GM23338 (cell line): ENCODE results near the gene TRPC4. TPM values are rescaled to one million over a fixed set of nuclear protein-coding genes. Genes with fewer than 3 reads are reported as not detected.
"Not testable (repeated sequence)": the region's sequence is repeated elsewhere in the genome, so short reads cannot be mapped to it uniquely, and the experiment has no call there.

Experiments used
- ATAC-seq: fragments of 200-7000 bp; cut with Tn5 transposase; 3 replicates; pipeline ENCODE4 v1.9.1; 2020
- DNase-seq: peaks from one replicate; pipeline ENCODE4 v3.0.0-alpha.2; 2015; ENCODE audit warnings: low spot score
- H2AFZ ChIP-seq: fragments of 200-600 bp; sonication (generic); 2 replicates; pipeline ENCODE4 v1.8.0; 2016; ENCODE audit warnings: antibody characterized with exemption, mild to moderate bottlenecking, moderate library complexity
- H3F3A ChIP-seq: fragments of 200-600 bp; sonication (generic); replicated peaks from 2 replicates; pipeline ENCODE4 v1.8.0; 2017; ENCODE audit warnings: antibody characterized with exemption, mixed run types, low read depth
- H3K27ac ChIP-seq: fragments of 200-600 bp; sonication (generic); 2 replicates; pipeline ENCODE4 v1.6.1; 2016; ENCODE audit warnings: low read depth
- H3K27me3 ChIP-seq: fragments of 200-600 bp; sonication (generic); 2 replicates; pipeline ENCODE4 v1.8.0; 2016; ENCODE audit warnings: mild to moderate bottlenecking, mixed run types, moderate library complexity; ENCODE audit not compliant: insufficient read depth
- H3K36me3 ChIP-seq: fragments of 200-600 bp; sonication (generic); 2 replicates; pipeline ENCODE4 v1.8.0; 2016; ENCODE audit warnings: mild to moderate bottlenecking; ENCODE audit not compliant: insufficient read depth
- H3K4me1 ChIP-seq: fragments of 200-600 bp; sonication (generic); 2 replicates; pipeline ENCODE4 v1.8.0; 2016; ENCODE audit warnings: mild to moderate bottlenecking, moderate library complexity; ENCODE audit not compliant: insufficient read depth
- H3K4me2 ChIP-seq: fragments of 200-600 bp; sonication (generic); 2 replicates; pipeline ENCODE4 v1.7.1; 2017; ENCODE audit warnings: mixed run types
- H3K4me3 ChIP-seq: fragments of 200-600 bp; sonication (generic); 2 replicates; pipeline ENCODE4 v1.6.1; 2016; ENCODE audit warnings: mixed run types
- H3K79me2 ChIP-seq: fragments of 200-600 bp; sonication (generic); replicated peaks from 2 replicates; pipeline ENCODE4 v1.8.0; 2017; ENCODE audit warnings: mild to moderate bottlenecking; ENCODE audit not compliant: insufficient read depth
- H3K9me2 ChIP-seq: fragments of 200-600 bp; sonication (generic); 2 replicates; pipeline ENCODE4 v1.8.0; 2017; ENCODE audit not compliant: insufficient read depth
- H4K20me1 ChIP-seq: fragments of 200-600 bp; sonication (generic); replicated peaks from 2 replicates; pipeline ENCODE4 v1.8.0; 2017; ENCODE audit warnings: mild to moderate bottlenecking; ENCODE audit not compliant: insufficient read depth
- H3K27ac Mint-ChIP-seq: 2 replicates; pipeline ENCODE4 v1.8.0; 2020; ENCODE audit warnings: inconsistent platforms, mild to moderate bottlenecking, moderate library complexity, mixed read lengths
- H3K27me3 Mint-ChIP-seq: 3 replicates; pipeline ENCODE4 v1.8.0; 2022; ENCODE audit warnings: low read depth, mild to moderate bottlenecking, moderate library complexity, mixed read lengths, inconsistent platforms; ENCODE audit not compliant: insufficient read depth, poor library complexity
- H3K36me3 Mint-ChIP-seq: 3 replicates; pipeline ENCODE4 v1.8.0; 2021; ENCODE audit warnings: low read depth, mild to moderate bottlenecking, inconsistent platforms, moderate library complexity, mixed read lengths
- H3K4me1 Mint-ChIP-seq: 3 replicates; pipeline ENCODE4 v1.8.0; 2020; ENCODE audit warnings: mild to moderate bottlenecking, inconsistent platforms, mixed read lengths
- H3K4me3 Mint-ChIP-seq: 3 replicates; pipeline ENCODE4 v1.8.0; 2021; ENCODE audit warnings: moderate library complexity, mild to moderate bottlenecking, inconsistent platforms, mixed read lengths
- H3K9me3 Mint-ChIP-seq: 3 replicates; pipeline ENCODE4 v1.8.0; 2020; ENCODE audit warnings: moderate library complexity, mild to moderate bottlenecking, inconsistent platforms, mixed read lengths
- CREB1 ChIP-seq: fragments of 250-450 bp; sonication (Bioruptor Pico); IDR thresholded peaks from 2 replicates; pipeline ENCODE4 v1.5.0; 2020; ENCODE audit warnings: low read depth, mild to moderate bottlenecking, moderate library complexity
- JUNB ChIP-seq: IDR thresholded peaks from one replicate; pipeline ENCODE4 v1.6.1; 2016; ENCODE audit warnings: antibody characterized with exemption; ENCODE audit not compliant: unreplicated experiment
- NANOG ChIP-seq: IDR thresholded peaks from 2 replicates; pipeline ENCODE4 v1.6.1; 2016; ENCODE audit warnings: antibody characterized with exemption, borderline replicate concordance
- POLR2AphosphoS5 ChIP-seq: IDR thresholded peaks from 2 replicates; pipeline ENCODE4 v1.6.1; 2016; ENCODE audit warnings: antibody characterized with exemption, low read depth
- STAT1 ChIP-seq: IDR thresholded peaks from one replicate; pipeline ENCODE4 v1.6.1; 2016; ENCODE audit warnings: antibody characterized with exemption; ENCODE audit not compliant: unreplicated experiment
- ZNF114 ChIP-seq: fragments of 250-450 bp; sonication (Bioruptor Pico); IDR thresholded peaks from 2 replicates; pipeline ENCODE4 v1.5.0; 2020; ENCODE audit warnings: mild to moderate bottlenecking, moderate library complexity
- polyA plus RNA-seq: library from polyadenylated mRNA; unstranded; fragments of >200 nt; fragmentation: Nextera tagmentation; extraction: Ambion mirVana; gene quantifications from 2 replicates; pipeline ENCODE4 v1.2.1, GENCODE V29; 2016
- total RNA-seq: library from RNA; depleted of rRNA; stranded (reverse); fragments of >200 nt; shearing (Covaris generic); gene quantifications from 2 replicates; pipeline ENCODE4 v1.2.3, GENCODE V29; 2014
- TF ChIP-seq, protein P1 (sequence below): IDR thresholded peaks from 2 replicates; pipeline ENCODE4 v1.6.1; 2016; ENCODE audit warnings: antibody characterized with exemption
- TF ChIP-seq, protein P2 (sequence below): fragments of 250-450 bp; sonication (Bioruptor Pico); IDR thresholded peaks from 2 replicates; pipeline ENCODE4 v1.5.0; 2020; ENCODE audit warnings: mild to moderate bottlenecking, moderate library complexity

The TRPC4 gene
- total and polyA plus RNA-seq, 2 experiments from 2014 or later: 1.1 to 2.1 TPM

- TF ChIP-seq, protein P1, sequence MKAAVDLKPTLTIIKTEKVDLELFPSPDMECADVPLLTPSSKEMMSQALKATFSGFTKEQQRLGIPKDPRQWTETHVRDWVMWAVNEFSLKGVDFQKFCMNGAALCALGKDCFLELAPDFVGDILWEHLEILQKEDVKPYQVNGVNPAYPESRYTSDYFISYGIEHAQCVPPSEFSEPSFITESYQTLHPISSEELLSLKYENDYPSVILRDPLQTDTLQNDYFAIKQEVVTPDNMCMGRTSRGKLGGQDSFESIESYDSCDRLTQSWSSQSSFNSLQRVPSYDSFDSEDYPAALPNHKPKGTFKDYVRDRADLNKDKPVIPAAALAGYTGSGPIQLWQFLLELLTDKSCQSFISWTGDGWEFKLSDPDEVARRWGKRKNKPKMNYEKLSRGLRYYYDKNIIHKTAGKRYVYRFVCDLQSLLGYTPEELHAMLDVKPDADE: no peak
- no peak for TF ChIP-seq CREB1 (CRISPR knock-in tag)
- TF ChIP-seq JUNB: no peak
These were observed 274.4 kb downstream of the TRPC4 start (continued) for GRCh38 chr13:37595162-37595561.

- Histone ChIP-seq H3K27me3 (no peaks in the 10 kb centered on the region), H3K4me2 (peak overlapping the region; percentile 34), H3K27ac (0 out of 2 replicates have a peak overlapping the region, but pooled peaks have one; percentile 7), H3K36me3 (no peaks in the 10 kb centered on the region), H4K20me1 (no peaks in the 10 kb centered on the region), H3K4me3 (no peak overlapping the region), H3K9me2 (0 out of 2 replicates have a peak, but pooled peaks cover 2% of the 10 kb centered on the region), H3K79me2 (no peaks in the 10 kb centered on the region), H2AFZ (no peak overlapping the region), H3F3A (no peaks in the 10 kb centered on the region), H3K4me1 (peaks cover 24% of the 10 kb centered on the region)
- no peak for TF ChIP-seq POLR2AphosphoS5
- TF ChIP-seq NANOG: no peak
- TF ChIP-seq CREB1 (CRISPR knock-in tag): no peak
- ATAC-seq: no peak
- Mint-ChIP-seq H3K4me1 (peaks cover 28% of the 10 kb centered on the region), H3K27ac (no peak overlapping the region), H3K36me3 (no peaks in the 10 kb centered on the region), H3K27me3 (no peaks in the 10 kb centered on the region), H3K4me3 (peak overlapping the region; percentile 21; the same call in 1 of the 3 replicates), H3K9me3 (no peaks in the 10 kb centered on the region)
- no peak for DNase-seq
These were observed 275.0 kb downstream of the TRPC4 start for GRCh38 chr13:37594550-37594949.

- not testable (repeated sequence) for H3K27me3 ChIP-seq, H4K20me1 ChIP-seq, H3K4me3 Mint-ChIP-seq, ATAC-seq, DNase-seq, H3K4me1 ChIP-seq, H3K4me1 Mint-ChIP-seq, H3K36me3 ChIP-seq, H3K4me3 ChIP-seq, H3K4me2 ChIP-seq, H3K9me3 Mint-ChIP-seq, H3K79me2 ChIP-seq, H3K27ac ChIP-seq, H3F3A ChIP-seq, H3K27me3 Mint-ChIP-seq, H3K9me2 ChIP-seq, H3K36me3 Mint-ChIP-seq
- peak overlapping the region; percentile 25; the same call in 1 of the 2 replicates for H2AFZ ChIP-seq
- H3K27ac Mint-ChIP-seq: 0 out of 2 replicates have a peak overlapping the region, but pooled peaks have one; percentile 50
These were observed 280.2 kb downstream of the TRPC4 start for GRCh38 chr13:37589381-37589780.

- no peak overlapping the region for H3K27ac Mint-ChIP-seq
- Histone ChIP-seq H3K4me1 (no peaks in the 10 kb centered on the region), H3K4me2 (no peak overlapping the region), H3K4me3 (no peak overlapping the region), H4K20me1 (no peaks in the 10 kb centered on the region), H3K36me3 (no peaks in the 10 kb centered on the region), H3K27ac (no peak overlapping the region), H3K79me2 (no peaks in the 10 kb centered on the region), H2AFZ (no peak overlapping the region), H3K9me2 (no peaks in the 10 kb centered on the region), H3K27me3 (no peaks in the 10 kb centered on the region), H3F3A (no peaks in the 10 kb centered on the region)
- DNase-seq: no peak
- no peaks in the 10 kb centered on the region for H3K4me1 Mint-ChIP-seq
- ATAC-seq: no peak
- no peak overlapping the region for H3K4me3 Mint-ChIP-seq
- no peaks in the 10 kb centered on the region for H3K36me3 Mint-ChIP-seq
- no peaks in the 10 kb centered on the region for H3K9me3 Mint-ChIP-seq
- no peaks in the 10 kb centered on the region for H3K27me3 Mint-ChIP-seq
- TF ChIP-seq ZNF114 (no peak), JUNB (no peak), CREB1 (CRISPR knock-in tag) (no peak), STAT1 (no peak), POLR2AphosphoS5 (no peak)
- TF ChIP-seq, protein P2, sequence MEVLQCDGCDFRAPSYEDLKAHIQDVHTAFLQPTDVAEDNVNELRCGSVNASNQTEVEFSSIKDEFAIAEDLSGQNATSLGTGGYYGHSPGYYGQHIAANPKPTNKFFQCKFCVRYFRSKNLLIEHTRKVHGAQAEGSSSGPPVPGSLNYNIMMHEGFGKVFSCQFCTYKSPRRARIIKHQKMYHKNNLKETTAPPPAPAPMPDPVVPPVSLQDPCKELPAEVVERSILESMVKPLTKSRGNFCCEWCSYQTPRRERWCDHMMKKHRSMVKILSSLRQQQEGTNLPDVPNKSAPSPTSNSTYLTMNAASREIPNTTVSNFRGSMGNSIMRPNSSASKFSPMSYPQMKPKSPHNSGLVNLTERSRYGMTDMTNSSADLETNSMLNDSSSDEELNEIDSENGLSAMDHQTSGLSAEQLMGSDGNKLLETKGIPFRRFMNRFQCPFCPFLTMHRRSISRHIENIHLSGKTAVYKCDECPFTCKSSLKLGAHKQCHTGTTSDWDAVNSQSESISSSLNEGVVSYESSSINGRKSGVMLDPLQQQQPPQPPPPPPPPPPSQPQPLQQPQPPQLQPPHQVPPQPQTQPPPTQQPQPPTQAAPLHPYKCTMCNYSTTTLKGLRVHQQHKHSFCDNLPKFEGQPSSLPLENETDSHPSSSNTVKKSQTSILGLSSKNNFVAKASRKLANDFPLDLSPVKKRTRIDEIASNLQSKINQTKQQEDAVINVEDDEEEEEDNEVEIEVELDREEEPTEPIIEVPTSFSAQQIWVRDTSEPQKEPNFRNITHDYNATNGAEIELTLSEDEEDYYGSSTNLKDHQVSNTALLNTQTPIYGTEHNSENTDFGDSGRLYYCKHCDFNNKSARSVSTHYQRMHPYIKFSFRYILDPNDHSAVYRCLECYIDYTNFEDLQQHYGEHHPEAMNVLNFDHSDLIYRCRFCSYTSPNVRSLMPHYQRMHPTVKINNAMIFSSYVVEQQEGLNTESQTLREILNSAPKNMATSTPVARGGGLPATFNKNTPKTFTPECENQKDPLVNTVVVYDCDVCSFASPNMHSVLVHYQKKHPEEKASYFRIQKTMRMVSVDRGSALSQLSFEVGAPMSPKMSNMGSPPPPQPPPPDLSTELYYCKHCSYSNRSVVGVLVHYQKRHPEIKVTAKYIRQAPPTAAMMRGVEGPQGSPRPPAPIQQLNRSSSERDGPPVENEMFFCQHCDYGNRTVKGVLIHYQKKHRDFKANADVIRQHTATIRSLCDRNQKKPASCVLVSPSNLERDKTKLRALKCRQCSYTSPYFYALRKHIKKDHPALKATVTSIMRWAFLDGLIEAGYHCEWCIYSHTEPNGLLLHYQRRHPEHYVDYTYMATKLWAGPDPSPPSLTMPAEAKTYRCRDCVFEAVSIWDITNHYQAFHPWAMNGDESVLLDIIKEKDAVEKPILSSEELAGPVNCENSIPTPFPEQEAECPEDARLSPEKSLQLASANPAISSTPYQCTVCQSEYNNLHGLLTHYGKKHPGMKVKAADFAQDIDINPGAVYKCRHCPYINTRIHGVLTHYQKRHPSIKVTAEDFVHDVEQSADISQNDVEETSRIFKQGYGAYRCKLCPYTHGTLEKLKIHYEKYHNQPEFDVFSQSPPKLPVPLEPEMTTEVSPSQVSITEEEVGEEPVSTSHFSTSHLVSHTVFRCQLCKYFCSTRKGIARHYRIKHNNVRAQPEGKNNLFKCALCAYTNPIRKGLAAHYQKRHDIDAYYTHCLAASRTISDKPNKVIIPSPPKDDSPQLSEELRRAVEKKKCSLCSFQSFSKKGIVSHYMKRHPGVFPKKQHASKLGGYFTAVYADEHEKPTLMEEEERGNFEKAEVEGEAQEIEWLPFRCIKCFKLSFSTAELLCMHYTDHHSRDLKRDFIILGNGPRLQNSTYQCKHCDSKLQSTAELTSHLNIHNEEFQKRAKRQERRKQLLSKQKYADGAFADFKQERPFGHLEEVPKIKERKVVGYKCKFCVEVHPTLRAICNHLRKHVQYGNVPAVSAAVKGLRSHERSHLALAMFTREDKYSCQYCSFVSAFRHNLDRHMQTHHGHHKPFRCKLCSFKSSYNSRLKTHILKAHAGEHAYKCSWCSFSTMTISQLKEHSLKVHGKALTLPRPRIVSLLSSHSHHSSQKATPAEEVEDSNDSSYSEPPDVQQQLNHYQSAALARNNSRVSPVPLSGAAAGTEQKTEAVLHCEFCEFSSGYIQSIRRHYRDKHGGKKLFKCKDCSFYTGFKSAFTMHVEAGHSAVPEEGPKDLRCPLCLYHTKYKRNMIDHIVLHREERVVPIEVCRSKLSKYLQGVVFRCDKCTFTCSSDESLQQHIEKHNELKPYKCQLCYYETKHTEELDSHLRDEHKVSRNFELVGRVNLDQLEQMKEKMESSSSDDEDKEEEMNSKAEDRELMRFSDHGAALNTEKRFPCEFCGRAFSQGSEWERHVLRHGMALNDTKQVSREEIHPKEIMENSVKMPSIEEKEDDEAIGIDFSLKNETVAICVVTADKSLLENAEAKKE (CRISPR knock-in tag): no peak
These were observed 282.3 kb downstream of the TRPC4 start for GRCh38 chr13:37587236-37587635.
